ENCODE data around the gene TPGS2. TPM values are rescaled to one million over a fixed set of nuclear protein-coding genes. Genes with fewer than 3 reads are reported as not detected.

The TPGS2 gene
- total RNA-seq, 1 donor from 2014 or later: 95.4 TPM

GRCh38 chr18:36808681-36809080, 20.1 kb downstream of the TPGS2 start:
- TF ChIP-seq CTCF (IDR thresholded peaks at IDR 0.05): no peak
- Mint-ChIP-seq H3K4me3 (ENCODE audit: unreplicated experiment) (no peak overlapping the region), H3K27me3 (ENCODE audit: unreplicated experiment) (no peaks in the 10 kb centered on the region), H3K36me3 (ENCODE audit: unreplicated experiment) (peaks cover 35% of the 10 kb centered on the region), H3K27ac (ENCODE audit: unreplicated experiment) (no peak overlapping the region), H3K9me3 (ENCODE audit: unreplicated experiment) (peaks cover under 1% of the 10 kb centered on the region), H3K4me1 (ENCODE audit: unreplicated experiment) (peaks cover 3% of the 10 kb centered on the region)
- DNase-seq (ENCODE audit: extremely low spot score, unreplicated experiment): no peak

- Mint-ChIP-seq H3K36me3 (ENCODE audit: unreplicated experiment) (peaks cover 48% of the 10 kb centered on the region), H3K4me3 (ENCODE audit: unreplicated experiment) (no peak overlapping the region), H3K9me3 (ENCODE audit: unreplicated experiment) (peaks cover 11% of the 10 kb centered on the region), H3K27me3 (ENCODE audit: unreplicated experiment) (no peaks in the 10 kb centered on the region), H3K27ac (ENCODE audit: unreplicated experiment) (no peak overlapping the region), H3K4me1 (ENCODE audit: unreplicated experiment) (peaks cover 3% of the 10 kb centered on the region)
- TF ChIP-seq CTCF (IDR thresholded peaks at IDR 0.05): no peak
- no peak for DNase-seq (ENCODE audit: extremely low spot score, unreplicated experiment)
These were observed 23.7 kb downstream of the TPGS2 start for GRCh38 chr18:36805105-36805504.

- H3K9me3 Mint-ChIP-seq (ENCODE audit: unreplicated experiment): peaks cover 11% of the 10 kb centered on the region
- no peak overlapping the region for H3K4me3 Mint-ChIP-seq (ENCODE audit: unreplicated experiment)
- H3K36me3 Mint-ChIP-seq (ENCODE audit: unreplicated experiment): peaks cover 50% of the 10 kb centered on the region
- no peak for TF ChIP-seq CTCF (IDR thresholded peaks at IDR 0.05)
- no peak for DNase-seq (ENCODE audit: extremely low spot score, unreplicated experiment)
- H3K27ac Mint-ChIP-seq (ENCODE audit: unreplicated experiment): no peak overlapping the region
- H3K4me1 Mint-ChIP-seq (ENCODE audit: unreplicated experiment): no peaks in the 10 kb centered on the region
- H3K27me3 Mint-ChIP-seq (ENCODE audit: unreplicated experiment): no peaks in the 10 kb centered on the region
These were observed 29.9 kb downstream of the TPGS2 start for GRCh38 chr18:36798738-36799473.

GRCh38 chr18:36792634-36793283, 36.0 kb downstream of the TPGS2 start:
- Mint-ChIP-seq H3K4me3 (ENCODE audit: unreplicated experiment) (no peak overlapping the region), H3K27me3 (ENCODE audit: unreplicated experiment) (no peaks in the 10 kb centered on the region), H3K9me3 (ENCODE audit: unreplicated experiment) (no peaks in the 10 kb centered on the region), H3K36me3 (ENCODE audit: unreplicated experiment) (peaks cover 39% of the 10 kb centered on the region), H3K27ac (ENCODE audit: unreplicated experiment) (no peak overlapping the region), H3K4me1 (ENCODE audit: unreplicated experiment) (no peaks in the 10 kb centered on the region)
- TF ChIP-seq CTCF (IDR thresholded peaks at IDR 0.05): no peak
- DNase-seq (ENCODE audit: extremely low spot score, unreplicated experiment): no peak

- no peak overlapping the region for H3K4me3 Mint-ChIP-seq (ENCODE audit: unreplicated experiment)
- no peak for TF ChIP-seq CTCF (IDR thresholded peaks at IDR 0.05)
- peak overlapping the region; percentile 46 for H3K27ac Mint-ChIP-seq (ENCODE audit: unreplicated experiment)
These were observed 42.1 kb downstream of the TPGS2 start for GRCh38 chr18:36786686-36787085.

More at GRCh38 chr18:36786686-36787085, 42.1 kb downstream of the TPGS2 start:
- H3K36me3 Mint-ChIP-seq (ENCODE audit: unreplicated experiment): peaks cover 20% of the 10 kb centered on the region
- H3K4me1 Mint-ChIP-seq (ENCODE audit: unreplicated experiment): peaks cover 13% of the 10 kb centered on the region
- no peak for DNase-seq (ENCODE audit: extremely low spot score, unreplicated experiment)
- no peaks in the 10 kb centered on the region for H3K27me3 Mint-ChIP-seq (ENCODE audit: unreplicated experiment)
- H3K9me3 Mint-ChIP-seq (ENCODE audit: unreplicated experiment): no peaks in the 10 kb centered on the region
